ENCODE data around the gene RAD51B. TPM values are rescaled to one million over a fixed set of nuclear protein-coding genes. Genes with fewer than 3 reads are reported as not detected.

RAD51B gene
- total and polyA plus RNA-seq, 8 donors, result 1.8 to 30.7 (median 15.3) TPM

- 79 to 87% (median 83%) methylated on average over 14 of the region's 14 CpGs for WGBS, 5 donors
- no peak for DNase-seq
- intact Hi-C loops (cut with DNase I; ENCODE audit: low total_unique reads), result no loop called here
- H3K27me3 ChIP-seq, result no peaks in the 10 kb centered on the region
- no peak overlapping the region for H3K4me3 ChIP-seq
- H3K9me3 ChIP-seq, result no peaks in the 10 kb centered on the region
- no peaks in the 10 kb centered on the region for H3K36me3 ChIP-seq
- no peaks in the 10 kb centered on the region for H3K4me1 ChIP-seq
- no peak overlapping the region for H3K27ac ChIP-seq
- TF ChIP-seq POLR2AphosphoS5 (IDR thresholded peaks at IDR 0.05) (no peak), EP300 (IDR thresholded peaks at IDR 0.05) (no peak), POLR2A (IDR thresholded peaks at IDR 0.05) (no peak)
- TF ChIP-seq, protein P1, sequence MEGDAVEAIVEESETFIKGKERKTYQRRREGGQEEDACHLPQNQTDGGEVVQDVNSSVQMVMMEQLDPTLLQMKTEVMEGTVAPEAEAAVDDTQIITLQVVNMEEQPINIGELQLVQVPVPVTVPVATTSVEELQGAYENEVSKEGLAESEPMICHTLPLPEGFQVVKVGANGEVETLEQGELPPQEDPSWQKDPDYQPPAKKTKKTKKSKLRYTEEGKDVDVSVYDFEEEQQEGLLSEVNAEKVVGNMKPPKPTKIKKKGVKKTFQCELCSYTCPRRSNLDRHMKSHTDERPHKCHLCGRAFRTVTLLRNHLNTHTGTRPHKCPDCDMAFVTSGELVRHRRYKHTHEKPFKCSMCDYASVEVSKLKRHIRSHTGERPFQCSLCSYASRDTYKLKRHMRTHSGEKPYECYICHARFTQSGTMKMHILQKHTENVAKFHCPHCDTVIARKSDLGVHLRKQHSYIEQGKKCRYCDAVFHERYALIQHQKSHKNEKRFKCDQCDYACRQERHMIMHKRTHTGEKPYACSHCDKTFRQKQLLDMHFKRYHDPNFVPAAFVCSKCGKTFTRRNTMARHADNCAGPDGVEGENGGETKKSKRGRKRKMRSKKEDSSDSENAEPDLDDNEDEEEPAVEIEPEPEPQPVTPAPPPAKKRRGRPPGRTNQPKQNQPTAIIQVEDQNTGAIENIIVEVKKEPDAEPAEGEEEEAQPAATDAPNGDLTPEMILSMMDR (IDR thresholded peaks at IDR 0.05), result no peak
Measured at GRCh38 chr14:68495101-68496039, 675.8 kb downstream of the RAD51B start.

DNA sequence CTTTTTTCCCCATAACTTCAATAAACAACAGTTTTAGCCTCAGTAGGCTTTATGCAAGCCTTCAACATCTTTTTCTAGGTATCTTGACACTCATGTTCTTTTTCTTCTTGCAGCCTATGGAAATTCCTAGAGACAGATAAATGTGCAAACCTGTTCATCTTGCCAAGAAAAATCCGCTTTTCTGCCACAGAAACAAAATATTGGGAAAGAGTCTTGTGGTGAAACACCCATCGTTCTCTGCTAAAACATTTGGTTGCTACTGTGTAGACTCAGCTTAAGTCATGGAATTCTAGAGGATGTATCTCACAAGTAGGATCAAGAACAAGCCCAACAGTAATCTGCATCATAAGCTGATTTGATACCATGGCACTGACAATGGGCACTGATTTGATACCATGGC, 677.4 kb downstream of the RAD51B start:
- Histone ChIP-seq H3K36me3 (no peaks in the 10 kb centered on the region), H3K27ac (no peak overlapping the region), H3K27me3 (no peaks in the 10 kb centered on the region), H3K4me1 (peaks cover 8 to 13% (median 10%) of the 10 kb centered on the region in 4 donors), H3K4me3 (no peak overlapping the region), H3K9me3 (no peaks in the 10 kb centered on the region)
- no peak for TF ChIP-seq POLR2AphosphoS5 (IDR thresholded peaks at IDR 0.05)
- TF ChIP-seq, protein P1 (IDR thresholded peaks at IDR 0.05), result no peak
- no peak for TF ChIP-seq EP300 (IDR thresholded peaks at IDR 0.05)
- TF ChIP-seq POLR2A (IDR thresholded peaks at IDR 0.05), result no peak
- WGBS, 5 donors, result 89 to 92% (median 90%) methylated on average over 2 of the region's 2 CpGs
- intact Hi-C loops (cut with DNase I; ENCODE audit: low total_unique reads), result no loop called here
- DNase-seq, result no peak

DNA sequence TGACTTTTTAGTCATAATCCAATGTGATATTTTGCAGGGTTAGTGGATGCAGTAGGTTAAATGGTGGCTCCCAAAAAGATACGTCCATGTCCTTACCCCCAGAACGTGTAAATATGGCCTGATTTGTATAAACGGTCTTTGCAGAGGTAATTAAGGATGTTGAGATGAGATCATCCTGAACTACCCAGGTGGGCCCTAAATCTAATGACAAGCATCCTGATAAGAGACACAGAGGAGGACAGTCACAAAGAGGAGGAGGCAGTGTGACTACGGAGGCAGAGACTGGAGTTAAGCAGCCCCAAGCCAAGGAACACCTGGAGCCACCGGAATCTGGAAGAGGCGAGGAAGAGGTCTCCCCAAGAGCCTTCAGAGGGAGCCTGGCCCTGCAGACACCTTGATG, 679.9 kb downstream of the RAD51B start:
- DNase-seq, result no peak
- intact Hi-C loops (cut with DNase I; ENCODE audit: low total_unique reads), result no loop called here
- peaks cover 9 to 17% (median 13%) of the 10 kb centered on the region in 4 donors for H3K4me1 ChIP-seq
- H3K4me3 ChIP-seq, result no peak overlapping the region
- TF ChIP-seq POLR2AphosphoS5 (IDR thresholded peaks at IDR 0.05) (no peak), POLR2A (IDR thresholded peaks at IDR 0.05) (no peak), EP300 (IDR thresholded peaks at IDR 0.05) (no peak)
- TF ChIP-seq, protein P1 (IDR thresholded peaks at IDR 0.05), result no peak
- no peaks in the 10 kb centered on the region for H3K27me3 ChIP-seq
- H3K36me3 ChIP-seq, result no peaks in the 10 kb centered on the region
- no peaks in the 10 kb centered on the region for H3K9me3 ChIP-seq
- 92 to 97% (median 93%) methylated on average over 6 of the region's 6 CpGs for WGBS, 5 donors
- no peak overlapping the region for H3K27ac ChIP-seq

- H3K27me3 ChIP-seq, result no peaks in the 10 kb centered on the region
- H3K36me3 ChIP-seq, result no peaks in the 10 kb centered on the region
- H3K4me3 ChIP-seq, result no peak overlapping the region
- H3K27ac ChIP-seq, result peak overlapping the region in 1 of 5 donors; percentile 8
- intact Hi-C loops (cut with DNase I; ENCODE audit: low total_unique reads), result no loop called here
- WGBS, 5 donors, result 72 to 90% (median 87%) methylated on average over 3 of the region's 3 CpGs
- no peaks in the 10 kb centered on the region for H3K9me3 ChIP-seq
- no peak for DNase-seq
- H3K4me1 ChIP-seq, result peaks cover 16 to 32% (median 25%) of the 10 kb centered on the region in 4 donors
- TF ChIP-seq POLR2AphosphoS5 (IDR thresholded peaks at IDR 0.05) (no peak), EP300 (IDR thresholded peaks at IDR 0.05) (no peak), POLR2A (IDR thresholded peaks at IDR 0.05) (no peak)
- TF ChIP-seq, protein P1 (IDR thresholded peaks at IDR 0.05), result no peak
Measured at GRCh38 chr14:68501171-68501570, 681.6 kb downstream of the RAD51B start.
